Suprapubic skin (tissue), 4 donors: Measurements from ENCODE around the gene EIF4G3. TPM values are rescaled to one million over a fixed set of nuclear protein-coding genes. Genes with fewer than 3 reads are reported as not detected.

Experiments
- DNase-seq, 2 donors: peaks; one replicate each; pipeline ENCODE4 v3.0.0-alpha.2; 2019; ENCODE audit warnings: low spot score in 2 of 2
- H3K27ac ChIP-seq: fragments of 200-600 bp; sonication (generic); one replicate; pipeline ENCODE4 v1.5.1; 2019
- H3K27me3 ChIP-seq: fragments of 200-600 bp; sonication (generic); one replicate; pipeline ENCODE4 v1.5.1; 2019
- H3K36me3 ChIP-seq: fragments of 200-600 bp; sonication (generic); one replicate; pipeline ENCODE4 v1.5.1; 2019
- H3K4me1 ChIP-seq: fragments of 200-600 bp; sonication (generic); one replicate; pipeline ENCODE4 v1.5.1; 2019
- H3K4me3 ChIP-seq: fragments of 200-600 bp; sonication (generic); one replicate; pipeline ENCODE4 v1.5.1; 2019; ENCODE audit warnings: mild to moderate bottlenecking
- H3K9me3 ChIP-seq: fragments of 200-600 bp; sonication (generic); one replicate; pipeline ENCODE4 v1.5.1; 2019
- CTCF ChIP-seq, 2 donors: fragments of 200-600 bp in 1 of 2; fragments of 450-650 bp in 1 of 2; sonication (generic) in 1 of 2; IDR thresholded peaks; one replicate each; pipeline ENCODE4 v1.5.1; 2016 to 2019; ENCODE audit warnings: antibody characterized with exemption in 2 of 2, mild to moderate bottlenecking in 1 of 2, moderate library complexity in 1 of 2
- EP300 ChIP-seq: sonication (generic); formaldehyde crosslinking; IDR thresholded peaks from one replicate; pipeline ENCODE4 v1.6.1; 2017; ENCODE audit warnings: antibody characterized with exemption
- POLR2A ChIP-seq, 2 donors: fragments of 450-650 bp; IDR thresholded peaks; one replicate each; pipeline ENCODE4 v1.6.1; 2017; ENCODE audit warnings: antibody characterized with exemption in 2 of 2, mild to moderate bottlenecking in 2 of 2, moderate library complexity in 2 of 2
- POLR2AphosphoS5 ChIP-seq, 3 donors: sonication (generic); formaldehyde crosslinking; IDR thresholded peaks; one replicate each; pipeline ENCODE4 v1.6.1; 2017; ENCODE audit warnings: antibody characterized with exemption in 3 of 3
- WGBS: methylation state at CpG from one replicate; pipeline ENCODE4 v1.1.5; 2018; 5-methylcytosine and 5-hydroxymethylcytosine counted together
- total RNA-seq, 4 donors: library from RNA; depleted of rRNA; stranded (reverse); fragments of >200 nt; gene quantifications; one replicate each; pipeline ENCODE4 v1.1.0, GENCODE V29; 2016

EIF4G3 gene
- total RNA-seq, 4 donors from 2014 or later, result 32.9 to 40.6 (median 39.5) TPM

- no peaks in the 10 kb centered on the region for H3K9me3 ChIP-seq
- H3K27ac ChIP-seq, result no peak overlapping the region
- no peaks in the 10 kb centered on the region for H3K27me3 ChIP-seq
- H3K4me1 ChIP-seq, result peaks cover 18% of the 10 kb centered on the region
- no peak overlapping the region for H3K4me3 ChIP-seq
- TF ChIP-seq POLR2A (IDR thresholded peaks at IDR 0.05) (no peak), POLR2AphosphoS5 (IDR thresholded peaks at IDR 0.05) (no peak), EP300 (no peak), CTCF (IDR thresholded peaks at IDR 0.05) (no peak)
- no peak for DNase-seq
- peaks cover 8% of the 10 kb centered on the region for H3K36me3 ChIP-seq
These were observed 87.0 kb downstream of the EIF4G3 start for GRCh38 chr1:21089731-21090130.

GRCh38 chr1:21089299-21089698, 87.4 kb downstream of the EIF4G3 start:
- no peak for TF ChIP-seq CTCF (IDR thresholded peaks at IDR 0.05)
- TF ChIP-seq POLR2AphosphoS5 (IDR thresholded peaks at IDR 0.05), result no peak
- TF ChIP-seq POLR2A (IDR thresholded peaks at IDR 0.05), result no peak
- no peak for TF ChIP-seq EP300
- H3K9me3 ChIP-seq, result no peaks in the 10 kb centered on the region
- H3K36me3 ChIP-seq, result peaks cover 8% of the 10 kb centered on the region
- DNase-seq, result no peak
- no peak overlapping the region for H3K4me3 ChIP-seq
- 55% methylated on average over 2 of the region's 2 CpGs for WGBS
- no peak overlapping the region for H3K27ac ChIP-seq
- no peaks in the 10 kb centered on the region for H3K27me3 ChIP-seq
- H3K4me1 ChIP-seq, result peaks cover 18% of the 10 kb centered on the region

- H3K27ac ChIP-seq, result no peak overlapping the region
- TF ChIP-seq POLR2AphosphoS5 (IDR thresholded peaks at IDR 0.05) (no peak), EP300 (no peak), POLR2A (IDR thresholded peaks at IDR 0.05) (no peak), CTCF (IDR thresholded peaks at IDR 0.05) (no peak)
- no peak overlapping the region for H3K4me3 ChIP-seq
- peaks cover 4% of the 10 kb centered on the region for H3K4me1 ChIP-seq
- H3K9me3 ChIP-seq, result no peaks in the 10 kb centered on the region
- WGBS, result 40% methylated on average over 4 of the region's 4 CpGs
- H3K36me3 ChIP-seq, result peaks cover 8% of the 10 kb centered on the region
- H3K27me3 ChIP-seq, result no peaks in the 10 kb centered on the region
- DNase-seq, result no peak
These were observed 92.4 kb downstream of the EIF4G3 start for GRCh38 chr1:21084111-21084810.

- no peak for DNase-seq
- no peak overlapping the region for H3K4me3 ChIP-seq
- H3K4me1 ChIP-seq, result peaks cover 4% of the 10 kb centered on the region
- no peak overlapping the region for H3K27ac ChIP-seq
- 88% methylated on average over 6 of the region's 6 CpGs for WGBS
- H3K36me3 ChIP-seq, result peaks cover 5% of the 10 kb centered on the region
- H3K9me3 ChIP-seq, result no peaks in the 10 kb centered on the region
- H3K27me3 ChIP-seq, result no peaks in the 10 kb centered on the region
- TF ChIP-seq POLR2A (IDR thresholded peaks at IDR 0.05), result no peak
- no peak for TF ChIP-seq POLR2AphosphoS5 (IDR thresholded peaks at IDR 0.05)
- no peak for TF ChIP-seq CTCF (IDR thresholded peaks at IDR 0.05)
- no peak for TF ChIP-seq EP300
These were observed 94.6 kb downstream of the EIF4G3 start for GRCh38 chr1:21082073-21082472.

- DNase-seq, result no peak
- no peak overlapping the region for H3K27ac ChIP-seq
These were observed 99.6 kb downstream of the EIF4G3 start for GRCh38 chr1:21077085-21077484.

More at GRCh38 chr1:21077085-21077484, 99.6 kb downstream of the EIF4G3 start:
- TF ChIP-seq EP300, result no peak
- TF ChIP-seq POLR2AphosphoS5 (IDR thresholded peaks at IDR 0.05), result no peak
- no peak for TF ChIP-seq CTCF (IDR thresholded peaks at IDR 0.05)
- TF ChIP-seq POLR2A (IDR thresholded peaks at IDR 0.05), result no peak
- H3K4me1 ChIP-seq, result peaks cover 13% of the 10 kb centered on the region
- no peaks in the 10 kb centered on the region for H3K36me3 ChIP-seq
- no peak overlapping the region for H3K4me3 ChIP-seq
- H3K27me3 ChIP-seq, result no peaks in the 10 kb centered on the region
- H3K9me3 ChIP-seq, result no peaks in the 10 kb centered on the region
